Neural crest cell (in vitro differentiated cells): ENCODE measurements around the gene TMEM115. TPM values are rescaled to one million over a fixed set of nuclear protein-coding genes. Genes with fewer than 3 reads are reported as not detected.

ENCODE experiments used
- DNase-seq: peaks from one replicate; pipeline ENCODE4 v3.0.0; 2021; ENCODE audit warnings: low read depth, mixed read lengths, low spot score
- H3K27ac Mint-ChIP-seq: one replicate; pipeline ENCODE4 v1.8.0; 2021; ENCODE audit warnings: mild to moderate bottlenecking, mixed read lengths; ENCODE audit not compliant: unreplicated experiment
- H3K27me3 Mint-ChIP-seq: 2 replicates; pipeline ENCODE4 v1.8.0; 2021; ENCODE audit warnings: low read depth, mild to moderate bottlenecking, mixed read lengths
- H3K36me3 Mint-ChIP-seq: 2 replicates; pipeline ENCODE4 v1.8.0; 2021; ENCODE audit warnings: low read depth, mild to moderate bottlenecking, mixed read lengths
- H3K4me1 Mint-ChIP-seq: 2 replicates; pipeline ENCODE4 v1.8.0; 2021; ENCODE audit warnings: mixed read lengths
- H3K4me3 Mint-ChIP-seq: one replicate; pipeline ENCODE4 v1.8.0; 2021; ENCODE audit warnings: mild to moderate bottlenecking, mixed read lengths
- H3K9me3 Mint-ChIP-seq: 2 replicates; pipeline ENCODE4 v1.8.0; 2021; ENCODE audit warnings: mixed read lengths
- CTCF ChIP-seq: fragments of 200-600 bp; sonication (generic); conservative IDR thresholded peaks from 2 replicates; pipeline ENCODE4 v1.5.0; 2021; ENCODE audit warnings: antibody characterized with exemption, mild to moderate bottlenecking
- total RNA-seq: library from RNA; stranded (reverse); gene quantifications from 2 replicates; pipeline ENCODE4 v1.2.1, GENCODE V29; 2021

TMEM115 gene
- total RNA-seq, 1 donor from 2014 or later = 37.8 TPM

GRCh38 chr3:50333744-50334328, 25.5 kb downstream of the TMEM115 start:
- Mint-ChIP-seq H3K4me3 (peak overlapping the region; percentile 70), H3K27me3 (peaks cover 8% of the 10 kb centered on the region), H3K36me3 (no peaks in the 10 kb centered on the region), H3K27ac (no peak overlapping the region), H3K4me1 (peaks cover 35% of the 10 kb centered on the region), H3K9me3 (no peaks in the 10 kb centered on the region)
- DNase-seq = no peak
- TF ChIP-seq CTCF = no peak

- peak overlapping the region; percentile 59 for H3K4me3 Mint-ChIP-seq
- peaks cover 5% of the 10 kb centered on the region for H3K36me3 Mint-ChIP-seq
- no peaks in the 10 kb centered on the region for H3K9me3 Mint-ChIP-seq
- TF ChIP-seq CTCF = no peak
- H3K4me1 Mint-ChIP-seq = peaks cover 30% of the 10 kb centered on the region
- H3K27me3 Mint-ChIP-seq = no peaks in the 10 kb centered on the region
- DNase-seq = no peak
- no peak overlapping the region for H3K27ac Mint-ChIP-seq
Measured at GRCh38 chr3:50331364-50331907, 27.9 kb downstream of the TMEM115 start.

GRCh38 chr3:50330330-50330729, 29.0 kb downstream of the TMEM115 start:
- peaks cover 5% of the 10 kb centered on the region for H3K36me3 Mint-ChIP-seq

GRCh38 chr3:50327943-50328691, 31.2 kb downstream of the TMEM115 start, which contains the start of gene TUSC2:
TUSC2 (minus strand) TSS chr3:50328223; CDS start chr3:50328099, 124 bp downstream.
- DNase-seq = peak; percentile 93
- no peak for TF ChIP-seq CTCF
- H3K36me3 Mint-ChIP-seq = peaks cover 5% of the 10 kb centered on the region
- peak within 1 kb of the TSS; percentile 93 for H3K27ac Mint-ChIP-seq
- peak within 1 kb of the TSS; percentile 96 for H3K4me3 Mint-ChIP-seq
- H3K27me3 Mint-ChIP-seq = no peaks in the 10 kb centered on the region
- no peaks in the 10 kb centered on the region for H3K9me3 Mint-ChIP-seq
- H3K4me1 Mint-ChIP-seq = peaks cover 32% of the 10 kb centered on the region

More at GRCh38 chr3:50330330-50330729, 29.0 kb downstream of the TMEM115 start:
- Mint-ChIP-seq H3K27ac (no peak overlapping the region), H3K4me1 (peaks cover 22% of the 10 kb centered on the region), H3K4me3 (peak overlapping the region; percentile 59), H3K27me3 (no peaks in the 10 kb centered on the region), H3K9me3 (no peaks in the 10 kb centered on the region)
- no peak for DNase-seq
- TF ChIP-seq CTCF = no peak

GRCh38 chr3:50327129-50327528, 32.2 kb downstream of the TMEM115 start:
- Mint-ChIP-seq H3K27me3 (no peaks in the 10 kb centered on the region), H3K4me1 (peaks cover 37% of the 10 kb centered on the region), H3K4me3 (peak overlapping the region; percentile 96), H3K27ac (no peak overlapping the region), H3K9me3 (no peaks in the 10 kb centered on the region), H3K36me3 (peaks cover 5% of the 10 kb centered on the region)
- no peak for DNase-seq
- TF ChIP-seq CTCF = no peak
